PC-9 (cell line): ENCODE data around the gene GNB1. TPM values are rescaled to one million over a fixed set of nuclear protein-coding genes. Genes with fewer than 3 reads are reported as not detected.

ENCODE experiments used
- BruUV-seq: library from RNA; stranded (reverse); fragments of 400-500 nt; replicated peaks from 2 replicates; lab custom pipeline; 2021; lab: Mats Ljungman, UMichigan
- CTCF ChIA-PET: fragments of 300-600 bp; sonication (Branson Sonifier 250); formaldehyde crosslinking; loops from one replicate; lab custom pipeline; 2022; ENCODE audit warnings: antibody characterized with exemption; lab: Charles Lee
- POLR2A ChIA-PET: fragments of 300-600 bp; sonication (Branson Sonifier 250); formaldehyde crosslinking; loops from one replicate; lab custom pipeline; 2022; ENCODE audit warnings: antibody characterized with exemption; ENCODE audit not compliant: unreplicated experiment; lab: Charles Lee
- DNase-seq, 2 experiments: peaks; one replicate each; pipeline versions ENCODE4 v3.0.0 to v3.0.0-alpha.2; 2015 to 2022; ENCODE audit warnings: mixed read lengths in 1 of 2
- H2AFZ ChIP-seq: fragments of 200-600 bp; sonication (generic); 2 replicates; pipeline ENCODE4 v1.8.1; 2017; ENCODE audit warnings: antibody characterized with exemption
- H3F3A ChIP-seq: fragments of 200-600 bp; sonication (generic); 2 replicates; pipeline ENCODE4 v1.8.1; 2017; ENCODE audit warnings: antibody characterized with exemption, mild to moderate bottlenecking, low read depth; ENCODE audit not compliant: insufficient read depth
- H3K27ac ChIP-seq: fragments of 200-600 bp; sonication (generic); 2 replicates; pipeline ENCODE4 v1.6.1; 2016; ENCODE audit warnings: mixed run types
- H3K27me3 ChIP-seq: fragments of 200-600 bp; sonication (generic); 2 replicates; pipeline ENCODE4 v1.6.1; 2016; ENCODE audit warnings: low read depth, mixed run types; ENCODE audit not compliant: insufficient read depth
- H3K36me3 ChIP-seq: fragments of 200-600 bp; sonication (generic); 2 replicates; pipeline ENCODE4 v1.6.1; 2016; ENCODE audit warnings: low read depth, mixed run types
- H3K4me1 ChIP-seq: fragments of 200-600 bp; sonication (generic); replicated peaks from 2 replicates; pipeline ENCODE4 v1.6.1; 2016; ENCODE audit warnings: mixed run types; ENCODE audit not compliant: insufficient read depth
- H3K4me2 ChIP-seq: fragments of 200-600 bp; sonication (generic); 2 replicates; pipeline ENCODE4 v1.6.1; 2017; ENCODE audit warnings: mixed run types
- H3K4me3 ChIP-seq: fragments of 200-600 bp; sonication (generic); 2 replicates; pipeline ENCODE4 v1.6.1; 2016; ENCODE audit warnings: mixed run types
- H3K79me2 ChIP-seq: fragments of 200-600 bp; sonication (generic); 2 replicates; pipeline ENCODE4 v1.6.1; 2017; ENCODE audit warnings: low read depth, mixed run types
- H3K9me2 ChIP-seq: fragments of 200-600 bp; sonication (generic); 2 replicates; pipeline ENCODE4 v1.8.1; 2017; ENCODE audit warnings: mild to moderate bottlenecking; ENCODE audit not compliant: insufficient read depth
- H3K9me3 ChIP-seq: fragments of 200-600 bp; sonication (generic); 2 replicates; pipeline ENCODE4 v1.8.1; 2016; ENCODE audit warnings: low read depth; ENCODE audit not compliant: insufficient read depth
- H4K20me1 ChIP-seq: fragments of 200-600 bp; sonication (generic); 2 replicates; pipeline ENCODE4 v1.8.1; 2017; ENCODE audit not compliant: insufficient read depth
- EZH2 ChIP-seq: fragments of 200-600 bp; sonication (generic); IDR thresholded peaks from 2 replicates; pipeline ENCODE4 v1.8.0; 2017; ENCODE audit warnings: antibody characterized with exemption, low read depth
- intact Hi-C: fragments of 100-400 bp; cut with micrococcal nuclease; formaldehyde crosslinking; loops from one replicate; pipeline ENCODE4 v1.10.0; 2022; ENCODE audit not compliant: unreplicated experiment
- total RNA-seq: library from RNA; stranded (reverse); gene quantifications from 2 replicates; pipeline ENCODE4 v1.2.3, GENCODE V29; 2021
- TF ChIP-seq, protein P1 (sequence below): fragments of 200-600 bp; sonication (generic); conservative IDR thresholded peaks from 2 replicates; pipeline ENCODE4 v1.6.1; 2017; ENCODE audit warnings: mixed run types, antibody characterized with exemption, mild to moderate bottlenecking, moderate library complexity

Gene GNB1
- total RNA-seq, 1 experiment from 2014 or later, result 286 TPM

DNA sequence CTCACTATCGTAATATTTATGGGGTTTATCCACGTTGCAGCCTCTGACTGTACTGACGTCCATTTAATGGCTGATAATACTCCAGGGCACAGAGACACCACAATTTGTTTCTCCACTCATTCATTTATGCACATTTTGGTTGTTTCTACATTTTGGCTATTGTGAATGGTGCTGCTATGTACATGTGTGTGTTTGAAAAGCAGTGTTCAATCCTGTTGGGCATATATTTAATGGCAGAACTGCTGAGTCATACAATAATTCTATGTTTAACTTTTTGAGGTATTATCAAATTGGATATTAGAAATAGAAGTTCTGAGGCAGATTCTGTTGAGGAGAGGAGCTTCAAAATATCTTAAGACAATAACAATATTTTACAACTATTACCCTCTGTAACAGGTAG lies 73.7 kb downstream of the GNB1 start:
- no peaks in the 10 kb centered on the region for H3K9me2 ChIP-seq
- no peaks in the 10 kb centered on the region for H3K4me1 ChIP-seq
- no peak overlapping the region for H3K4me2 ChIP-seq
- H3F3A ChIP-seq, result peaks cover 19% of the 10 kb centered on the region
- POLR2A ChIA-PET, result no interaction called here
- peaks cover 21% of the 10 kb centered on the region; the same call in 1 of the 2 replicates for H3K36me3 ChIP-seq
- no peak overlapping the region for H2AFZ ChIP-seq
- H3K79me2 ChIP-seq, result no peaks in the 10 kb centered on the region
- TF ChIP-seq, protein P1, sequence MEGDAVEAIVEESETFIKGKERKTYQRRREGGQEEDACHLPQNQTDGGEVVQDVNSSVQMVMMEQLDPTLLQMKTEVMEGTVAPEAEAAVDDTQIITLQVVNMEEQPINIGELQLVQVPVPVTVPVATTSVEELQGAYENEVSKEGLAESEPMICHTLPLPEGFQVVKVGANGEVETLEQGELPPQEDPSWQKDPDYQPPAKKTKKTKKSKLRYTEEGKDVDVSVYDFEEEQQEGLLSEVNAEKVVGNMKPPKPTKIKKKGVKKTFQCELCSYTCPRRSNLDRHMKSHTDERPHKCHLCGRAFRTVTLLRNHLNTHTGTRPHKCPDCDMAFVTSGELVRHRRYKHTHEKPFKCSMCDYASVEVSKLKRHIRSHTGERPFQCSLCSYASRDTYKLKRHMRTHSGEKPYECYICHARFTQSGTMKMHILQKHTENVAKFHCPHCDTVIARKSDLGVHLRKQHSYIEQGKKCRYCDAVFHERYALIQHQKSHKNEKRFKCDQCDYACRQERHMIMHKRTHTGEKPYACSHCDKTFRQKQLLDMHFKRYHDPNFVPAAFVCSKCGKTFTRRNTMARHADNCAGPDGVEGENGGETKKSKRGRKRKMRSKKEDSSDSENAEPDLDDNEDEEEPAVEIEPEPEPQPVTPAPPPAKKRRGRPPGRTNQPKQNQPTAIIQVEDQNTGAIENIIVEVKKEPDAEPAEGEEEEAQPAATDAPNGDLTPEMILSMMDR, result no peak
- TF ChIP-seq EZH2, result no peak
- no peaks in the 10 kb centered on the region for H3K27me3 ChIP-seq
- BruUV-seq, result no TSS peak
- CTCF ChIA-PET, result no interaction called here
- H3K9me3 ChIP-seq, result no peaks in the 10 kb centered on the region
- peak overlapping the region; percentile 19; the same call in 1 of the 2 replicates for H3K27ac ChIP-seq
- no peak for DNase-seq
- H3K4me3 ChIP-seq, result no peak overlapping the region
- intact Hi-C loops, result no loop called here
- H4K20me1 ChIP-seq, result peaks cover 27% of the 10 kb centered on the region

DNA sequence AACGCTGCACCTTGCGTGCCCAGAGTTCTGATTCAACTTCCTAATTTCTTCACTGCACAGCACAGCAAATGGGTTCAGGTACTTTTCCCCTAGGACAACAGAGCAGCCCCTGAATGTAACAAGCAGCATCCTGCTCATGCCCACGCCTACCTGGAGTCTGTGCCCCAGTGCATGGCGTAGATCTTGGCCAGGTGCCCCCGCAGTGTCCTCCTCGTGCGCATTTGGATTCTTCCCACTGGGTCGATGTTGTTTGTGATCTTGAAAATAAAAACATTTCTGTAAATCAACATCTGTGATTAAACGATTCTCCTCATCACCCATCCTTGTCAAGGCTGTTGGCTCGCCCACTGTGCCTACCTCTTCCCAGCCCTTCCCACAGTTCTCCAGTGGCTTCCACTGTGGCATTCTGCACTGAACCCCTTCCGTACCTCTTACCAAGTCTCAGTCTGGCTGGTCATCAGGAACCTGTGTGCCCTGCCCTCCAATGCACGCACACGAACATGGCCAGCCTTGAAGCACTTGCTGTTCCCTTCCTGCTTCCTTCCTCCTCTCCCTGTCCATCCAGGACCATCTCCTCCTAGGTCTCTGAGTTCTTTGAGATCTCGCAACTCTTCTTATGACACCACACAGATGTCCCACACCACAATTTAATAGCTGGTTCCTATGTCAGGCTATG lies 75.1 kb downstream of the GNB1 start:
- Histone ChIP-seq H3F3A (peaks cover 16% of the 10 kb centered on the region), H3K27ac (no peak overlapping the region), H3K4me2 (no peak overlapping the region), H4K20me1 (peaks cover 22% of the 10 kb centered on the region), H3K27me3 (no peaks in the 10 kb centered on the region), H3K9me2 (no peaks in the 10 kb centered on the region), H3K79me2 (no peaks in the 10 kb centered on the region), H3K9me3 (no peaks in the 10 kb centered on the region), H3K4me3 (no peak overlapping the region), H3K36me3 (peaks cover 21% of the 10 kb centered on the region; the same call in 1 of the 2 replicates), H3K4me1 (no peaks in the 10 kb centered on the region), H2AFZ (no peak overlapping the region)
- DNase-seq, result no peak
- BruUV-seq, result no TSS peak
- ChIA-PET CTCF (no interaction called here), POLR2A (no interaction called here)
- TF ChIP-seq, protein P1, result no peak
- TF ChIP-seq EZH2, result no peak
- intact Hi-C loops, result no loop called here

DNA sequence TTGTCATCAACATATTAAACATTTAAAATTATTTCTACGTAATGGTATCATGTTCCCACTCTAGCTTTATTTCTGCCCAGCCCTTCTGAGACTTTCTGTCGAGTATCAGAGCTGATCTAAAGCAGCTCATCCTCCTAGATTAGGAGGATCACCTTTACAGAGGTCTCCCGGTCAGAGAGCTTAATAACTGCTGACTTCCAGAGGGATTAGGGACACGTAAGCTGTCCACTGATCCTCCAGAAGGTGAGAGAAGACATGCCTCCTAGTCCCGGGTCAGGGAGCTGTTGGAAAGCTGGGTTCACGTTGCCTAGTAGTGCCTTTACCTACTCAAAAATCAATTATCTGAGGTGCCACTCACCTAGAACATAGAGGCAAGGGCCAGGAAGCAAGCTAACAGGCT lies 81.4 kb downstream of the GNB1 start:
- ChIA-PET POLR2A (no interaction called here), CTCF (interaction anchor here (0.6 kb wide), 2 partner anchors 30 to 99 kb away, joined by 3 read pairs; no protein-coding TSS in a partner anchor)
- H2AFZ ChIP-seq, result no peak overlapping the region
- H3K27me3 ChIP-seq, result no peaks in the 10 kb centered on the region
- no peak overlapping the region for H3K4me2 ChIP-seq
- no peak for TF ChIP-seq EZH2
- TF ChIP-seq, protein P1, result no peak
- intact Hi-C loops, result no loop called here
- H3K4me3 ChIP-seq, result no peak overlapping the region
- peaks cover 23% of the 10 kb centered on the region; the same call in 1 of the 2 replicates for H3F3A ChIP-seq
- no peaks in the 10 kb centered on the region for H3K9me3 ChIP-seq
- no peak overlapping the region for H3K27ac ChIP-seq
- 0 out of 2 replicates have a peak, but pooled peaks cover 4% of the 10 kb centered on the region for H3K79me2 ChIP-seq
- no peaks in the 10 kb centered on the region for H3K4me1 ChIP-seq
- peaks cover 18% of the 10 kb centered on the region for H4K20me1 ChIP-seq
- DNase-seq, result no peak
- peaks cover 23% of the 10 kb centered on the region for H3K36me3 ChIP-seq
- BruUV-seq, result no TSS peak
- H3K9me2 ChIP-seq, result no peaks in the 10 kb centered on the region
